HepG2 (cell line): ENCODE measurements around the gene ANKRD40CL. TPM values are rescaled to one million over a fixed set of nuclear protein-coding genes. Genes with fewer than 3 reads are reported as not detected.

Experiments used
- CERS6 ChIP-seq: sonication (generic); formaldehyde crosslinking; IDR thresholded peaks from 2 replicates; pipeline ENCODE4 v1.5.0; 2020; ENCODE audit warnings: missing genetic modification reagents
- FOSL2 ChIP-seq: sonication (generic); formaldehyde crosslinking; IDR thresholded peaks from 2 replicates; pipeline ENCODE4 v1.4.0; 2020; ENCODE audit warnings: missing genetic modification reagents
- FUBP1 ChIP-seq: sonication (generic); formaldehyde crosslinking; IDR thresholded peaks from 2 replicates; pipeline ENCODE4 v1.5.1; 2020; ENCODE audit warnings: missing genetic modification reagents, mild to moderate bottlenecking, borderline replicate concordance
- IKZF1 ChIP-seq: fragments of 450-650 bp; IDR thresholded peaks from 2 replicates; pipeline ENCODE4 v1.7.1; 2016
- ISL2 ChIP-seq: sonication (generic); formaldehyde crosslinking; IDR thresholded peaks from 2 replicates; pipeline ENCODE4 v1.5.0; 2020; ENCODE audit warnings: missing genetic modification reagents
- MAF1 ChIP-seq: sonication (generic); formaldehyde crosslinking; IDR thresholded peaks from 2 replicates; pipeline ENCODE4 v1.5.0; 2020; ENCODE audit warnings: missing genetic modification reagents, borderline replicate concordance
- NFKB2 ChIP-seq: sonication (generic); formaldehyde crosslinking; IDR thresholded peaks from 2 replicates; pipeline ENCODE4 v1.4.0; 2020; ENCODE audit warnings: missing genetic modification reagents, borderline replicate concordance
- PAXIP1 ChIP-seq: sonication (generic); formaldehyde crosslinking; conservative IDR thresholded peaks from 2 replicates; pipeline ENCODE4 v1.4.0; 2020; ENCODE audit warnings: mild to moderate bottlenecking, missing genetic modification reagents, moderate library complexity
- PLRG1 ChIP-seq: fragments of 450-650 bp; conservative IDR thresholded peaks from 2 replicates; pipeline ENCODE4 v1.6.1; 2016
- POLR2AphosphoS2 ChIP-seq: IDR thresholded peaks from 2 replicates; pipeline ENCODE4 v1.6.1; 2011; ENCODE audit warnings: low read depth, low read length, improper control_type of control experiment
- TAF1 ChIP-seq: sonication (generic); formaldehyde crosslinking; IDR thresholded peaks from 2 replicates; pipeline ENCODE4 v1.4.0; 2020; ENCODE audit warnings: missing genetic modification reagents
- USF2 ChIP-seq, 2 experiments: sonication (generic) in 1 of 2; formaldehyde crosslinking in 1 of 2; IDR thresholded peaks; 2 replicates each; pipeline versions ENCODE4 v1.5.1 to v1.6.1; 2011 to 2020; ENCODE audit warnings: borderline replicate concordance in 1 of 2, low read depth in 1 of 2, low read length in 1 of 2, mild to moderate bottlenecking in 1 of 2, missing genetic modification reagents in 1 of 2, moderate library complexity in 1 of 2
- ZBTB8A ChIP-seq: sonication (generic); formaldehyde crosslinking; IDR thresholded peaks from 2 replicates; pipeline ENCODE4 v1.4.0; 2020; ENCODE audit warnings: mild to moderate bottlenecking, low read depth, missing genetic modification reagents, borderline replicate concordance
- ZMYM4 ChIP-seq: sonication (generic); formaldehyde crosslinking; IDR thresholded peaks from 2 replicates; pipeline ENCODE4 v1.8.1; 2023; ENCODE audit warnings: mild to moderate bottlenecking, missing genetic modification reagents
- ZNF12 ChIP-seq: sonication (generic); formaldehyde crosslinking; IDR thresholded peaks from 2 replicates; pipeline ENCODE4 v1.5.0; 2020; ENCODE audit warnings: missing genetic modification reagents
- ZNF235 ChIP-seq: sonication (generic); formaldehyde crosslinking; IDR thresholded peaks from 2 replicates; pipeline ENCODE4 v1.8.1; 2023; ENCODE audit warnings: mild to moderate bottlenecking, missing genetic modification reagents, borderline replicate concordance
- ZNF326 ChIP-seq: sonication (generic); formaldehyde crosslinking; IDR thresholded peaks from 2 replicates; pipeline ENCODE4 v1.4.0; 2020; ENCODE audit warnings: missing genetic modification reagents, borderline replicate concordance
- ZNF430 ChIP-seq: sonication (generic); formaldehyde crosslinking; IDR thresholded peaks from 2 replicates; pipeline ENCODE4 v1.9.0; 2021; ENCODE audit warnings: mild to moderate bottlenecking, missing genetic modification reagents
- ZNF772 ChIP-seq: sonication (generic); formaldehyde crosslinking; IDR thresholded peaks from 2 replicates; pipeline ENCODE4 v1.5.0; 2020; ENCODE audit warnings: mild to moderate bottlenecking, missing genetic modification reagents
- ZNF781 ChIP-seq: sonication (generic); formaldehyde crosslinking; IDR thresholded peaks from 2 replicates; pipeline ENCODE4 v1.5.1; 2020; ENCODE audit warnings: borderline replicate concordance, mild to moderate bottlenecking, missing genetic modification reagents; ENCODE audit errors: not compliant biosample characterization
- polyA plus RNA-seq, 8 experiments: library from polyadenylated mRNA; depleted of rRNA in 3 of 8; stranded (reverse) in 7 of 8; unstranded in 1 of 8; fragments of >200 nt; fragmentation: Illumina TruSeq in 4 of 8; extraction: Trizol in 4 of 8; gene quantifications; 2 replicates each; pipeline versions ENCODE4 v1.2.1 to v1.2.3, GENCODE V29; 2011 to 2016; ENCODE audit warnings: low read depth in 4 of 8, missing spikeins in 1 of 8, mixed read lengths in 1 of 8; ENCODE audit not compliant: insufficient read depth in 1 of 8
- total RNA-seq, 5 experiments: library from RNA; depleted of rRNA; stranded (reverse); fragments of >200 nt; fragmentation: Illumina TruSeq; extraction: Trizol; gene quantifications; 2 replicates each; pipeline ENCODE4 v1.2.3, GENCODE V29; 2016; ENCODE audit warnings: low read depth in 1 of 5

ANKRD40CL gene
- total and polyA plus RNA-seq, 2 of the 13 experiments (the other 11 are each of a cell fraction or from before 2014, with no cell fraction given) = 0.03 to 0.11 TPM

GRCh38 chr17:50719144-50719923 is 48.0 kb downstream of the ANKRD40CL start, which contains the start of gene LUC7L3 (continued):
- TF ChIP-seq ZNF772 (peak; percentile 99), PLRG1 (no peak), POLR2AphosphoS2 (peak; percentile 93; the same call in 1 of the 2 replicates), ZNF781 (no peak), ZNF430 (CRISPR knock-in tag) (peak; percentile 88), IKZF1 (no peak), ZNF12 (CRISPR knock-in tag) (no peak; the same call in 1 of the 2 replicates), ZBTB8A (CRISPR knock-in tag) (peak; percentile 95; the same call in 1 of the 2 replicates), CERS6 (CRISPR knock-in tag) (peak; percentile 56; the same call in 1 of the 2 replicates), TAF1 (CRISPR knock-in tag) (peak; percentile 98), FOSL2 (CRISPR knock-in tag) (no peak), USF2 (IDR thresholded peaks at IDR 0.05; ENCODE audit: low read depth, low read length) (0 out of 2 replicates have a peak, but pooled peaks have one; percentile 31), USF2 (CRISPR knock-in tag; IDR thresholded peaks at IDR 0.05; ENCODE audit: borderline replicate concordance) (peak; percentile 56; the same call in 1 of the 2 replicates), ZMYM4 (CRISPR knock-in tag) (peak; percentile 89), MAF1 (CRISPR knock-in tag) (peak; percentile 78), NFKB2 (CRISPR knock-in tag) (peak; percentile 97), PAXIP1 (CRISPR knock-in tag) (peak; percentile 82), ZNF235 (CRISPR knock-in tag) (peak; percentile 80; the same call in 1 of the 2 replicates), FUBP1 (CRISPR knock-in tag) (no peak; the same call in 1 of the 2 replicates), ZNF326 (no peak), ISL2 (CRISPR knock-in tag) (peak; percentile 78)
